WI38 (cell line): ENCODE data around the gene ADGRL4.

Experiments
- H3K4me3 ChIP-seq: 2 replicates; pipeline ENCODE4 v1.5.1; 2011; ENCODE audit warnings: low read depth, mild to moderate bottlenecking, control low read depth, low read length
- TF ChIP-seq, protein P1 (sequence below): IDR thresholded peaks from 2 replicates; pipeline ENCODE4 v1.5.1; 2012; ENCODE audit warnings: low read depth, mild to moderate bottlenecking, control low read depth, low read length

Gene ADGRL4

DNA sequence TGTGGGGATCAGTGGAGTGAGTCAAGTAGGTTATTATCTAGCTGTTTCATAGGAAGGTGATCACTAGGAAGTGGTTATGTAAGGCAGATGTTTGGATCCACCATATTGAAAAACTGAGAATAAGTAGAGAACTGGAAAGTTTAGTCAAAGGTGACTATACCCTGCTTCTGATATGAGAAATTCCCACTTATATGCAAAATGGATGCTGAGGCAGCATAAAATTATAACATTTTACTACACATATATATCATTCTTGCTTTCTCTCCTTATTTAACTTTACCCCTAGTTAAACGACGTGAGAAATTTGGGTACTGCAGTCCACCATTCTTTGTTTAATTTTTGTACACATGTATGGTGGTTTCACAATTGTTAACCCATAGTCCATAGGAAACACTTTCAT is 142.4 kb downstream of the ADGRL4 start:
- H3K4me3 ChIP-seq: no peak overlapping the region
- TF ChIP-seq, protein P1, sequence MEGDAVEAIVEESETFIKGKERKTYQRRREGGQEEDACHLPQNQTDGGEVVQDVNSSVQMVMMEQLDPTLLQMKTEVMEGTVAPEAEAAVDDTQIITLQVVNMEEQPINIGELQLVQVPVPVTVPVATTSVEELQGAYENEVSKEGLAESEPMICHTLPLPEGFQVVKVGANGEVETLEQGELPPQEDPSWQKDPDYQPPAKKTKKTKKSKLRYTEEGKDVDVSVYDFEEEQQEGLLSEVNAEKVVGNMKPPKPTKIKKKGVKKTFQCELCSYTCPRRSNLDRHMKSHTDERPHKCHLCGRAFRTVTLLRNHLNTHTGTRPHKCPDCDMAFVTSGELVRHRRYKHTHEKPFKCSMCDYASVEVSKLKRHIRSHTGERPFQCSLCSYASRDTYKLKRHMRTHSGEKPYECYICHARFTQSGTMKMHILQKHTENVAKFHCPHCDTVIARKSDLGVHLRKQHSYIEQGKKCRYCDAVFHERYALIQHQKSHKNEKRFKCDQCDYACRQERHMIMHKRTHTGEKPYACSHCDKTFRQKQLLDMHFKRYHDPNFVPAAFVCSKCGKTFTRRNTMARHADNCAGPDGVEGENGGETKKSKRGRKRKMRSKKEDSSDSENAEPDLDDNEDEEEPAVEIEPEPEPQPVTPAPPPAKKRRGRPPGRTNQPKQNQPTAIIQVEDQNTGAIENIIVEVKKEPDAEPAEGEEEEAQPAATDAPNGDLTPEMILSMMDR: no peak

DNA sequence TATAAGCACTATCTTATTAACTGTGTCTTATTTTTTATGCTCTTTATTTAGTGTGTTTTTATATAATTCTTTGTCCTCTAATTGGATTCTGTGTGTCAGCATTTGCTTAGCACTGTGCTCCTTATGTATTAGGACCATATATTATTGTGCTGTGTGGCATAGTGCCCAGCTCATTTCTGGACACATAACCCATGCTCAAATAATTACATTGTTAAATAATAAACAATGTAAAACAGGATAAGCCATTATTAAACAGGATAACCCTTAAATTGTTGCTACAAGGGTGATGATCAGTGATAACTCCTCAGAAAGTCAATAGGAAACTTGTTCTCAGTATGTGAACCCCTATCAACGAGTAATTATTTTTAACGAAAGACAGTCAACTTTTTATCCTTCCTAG is 150.4 kb downstream of the ADGRL4 start:
- H3K4me3 ChIP-seq: no peak overlapping the region
- TF ChIP-seq, protein P1: no peak

GRCh38 chr1:78855258-78855657 is 151.3 kb downstream of the ADGRL4 start:
- TF ChIP-seq, protein P1: no peak
- no peak overlapping the region for H3K4me3 ChIP-seq

GRCh38 chr1:78854556-78854955 is 152.0 kb downstream of the ADGRL4 start:
- TF ChIP-seq, protein P1: no peak
- H3K4me3 ChIP-seq: no peak overlapping the region

DNA sequence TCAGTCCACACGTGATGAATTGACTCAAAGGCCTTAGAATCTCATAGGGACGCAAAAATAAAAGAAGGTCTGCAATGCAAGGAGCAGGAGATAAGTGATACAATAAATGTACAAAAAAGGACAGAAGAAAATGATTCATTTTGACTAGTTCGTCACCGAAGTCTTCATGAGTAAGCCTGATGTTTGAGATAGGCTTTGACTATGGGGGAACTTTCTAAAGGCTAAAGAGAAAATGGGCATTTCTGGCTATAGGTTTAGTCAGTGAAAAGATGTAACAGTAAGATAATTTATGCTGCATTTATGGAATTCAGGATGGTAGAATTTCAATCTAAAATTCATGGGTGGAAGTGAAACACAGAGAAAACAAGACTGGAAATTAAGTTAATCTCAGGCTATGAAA is 163.0 kb downstream of the ADGRL4 start:
- H3K4me3 ChIP-seq: no peak overlapping the region
- TF ChIP-seq, protein P1: no peak

DNA sequence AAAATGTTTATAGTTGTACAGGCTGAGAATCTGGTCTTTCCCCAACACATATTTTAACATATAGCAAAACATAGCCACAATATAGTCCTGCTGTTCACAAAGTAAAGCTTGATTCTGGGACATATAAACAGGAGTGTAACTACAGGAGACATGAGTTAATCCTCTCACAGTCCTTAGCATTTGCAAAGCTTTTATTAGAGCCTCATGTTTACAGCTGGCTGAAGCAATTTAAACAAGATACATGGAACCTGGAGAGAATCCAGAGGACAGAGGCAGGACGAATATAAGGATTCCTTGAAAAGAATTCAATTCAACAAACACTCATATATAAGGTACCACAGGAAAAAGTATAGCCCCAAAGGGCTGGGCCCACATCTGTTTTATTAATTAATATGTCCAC is 163.4 kb downstream of the ADGRL4 start:
- TF ChIP-seq, protein P1: no peak
- no peak overlapping the region for H3K4me3 ChIP-seq

DNA sequence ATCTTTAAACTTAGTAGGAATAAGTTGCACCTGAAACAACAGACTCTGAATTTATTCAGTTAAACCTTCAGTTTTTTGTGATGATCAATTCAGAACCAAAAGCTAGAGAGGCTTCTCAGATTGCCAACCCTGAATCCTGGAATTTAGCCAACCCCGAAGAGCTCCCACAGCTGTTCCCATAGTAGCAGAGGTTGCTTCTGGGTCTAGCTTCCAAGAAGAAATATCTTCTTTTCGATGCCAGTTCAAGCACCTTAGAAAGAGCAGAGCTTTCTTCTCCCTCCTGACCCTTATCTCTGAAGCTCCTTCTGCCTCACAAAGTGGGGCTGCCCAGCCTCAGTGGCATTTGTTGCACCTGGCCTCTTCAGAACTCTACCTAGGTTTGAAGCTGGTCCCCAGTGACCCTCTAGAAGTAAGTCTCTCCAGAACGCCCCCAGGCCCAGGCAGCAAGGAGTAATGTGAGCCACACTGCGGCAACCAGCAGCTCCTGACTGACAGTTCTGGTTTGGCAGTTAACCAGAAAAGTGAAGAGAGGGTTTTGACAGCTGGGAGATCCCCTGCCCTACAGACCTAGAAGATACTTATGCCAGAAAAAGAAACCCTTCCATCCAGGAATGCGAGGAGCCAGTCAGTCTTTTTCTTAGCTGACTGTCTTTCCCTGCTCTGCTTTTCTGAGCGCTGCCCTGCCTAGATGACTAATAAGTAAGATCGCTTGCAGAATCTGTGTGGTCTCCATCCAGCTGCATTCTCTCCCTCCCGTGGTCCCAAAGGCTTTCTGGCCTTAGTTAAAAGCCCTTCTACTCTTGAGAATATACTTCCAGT is 165.9 kb downstream of the ADGRL4 start:
- TF ChIP-seq, protein P1: no peak
- H3K4me3 ChIP-seq: peak overlapping the region; percentile 30; the same call in 1 of the 2 replicates
